ENCODE measurements around the gene PIP4K2B. TPM values are rescaled to one million over a fixed set of nuclear protein-coding genes. Genes with fewer than 3 reads are reported as not detected.

The PIP4K2B gene
- total and polyA plus RNA-seq, 9 of the 15 experiments (the other 6 are each of a cell fraction or from before 2014, with no cell fraction given) = 3.7 to 29.9 (median 23.0) TPM

GRCh38 chr17:38824899-38825761 lies 25.8 kb upstream of the PIP4K2B start, which contains the start of gene CWC25 (continued):
- TF ChIP-seq MLLT1 (IDR thresholded peaks at IDR 0.05) (peak in 1 of 2 experiments; percentile 100; a peak in 2 of 4 replicates), PML (IDR thresholded peaks at IDR 0.05; ENCODE audit: low read length) (peak; percentile 83), E2F8 (IDR thresholded peaks at IDR 0.05; ENCODE audit: low read depth, partially characterized antibody) (peak; percentile 98), MAFF (IDR thresholded peaks at IDR 0.05; ENCODE audit: low read length) (peak; percentile 69), RFX1 (IDR thresholded peaks at IDR 0.05) (peak; percentile 95), TOE1 (IDR thresholded peaks at IDR 0.05; ENCODE audit: borderline replicate concordance) (peak; percentile 62; the same call in 1 of the 2 replicates), TOE1 (CRISPR knock-in tag; IDR thresholded peaks at IDR 0.05; ENCODE audit: borderline replicate concordance, low read depth) (0 out of 2 replicates have a peak, but pooled peaks have one; percentile 57), TFE3 (CRISPR knock-in tag; IDR thresholded peaks at IDR 0.05) (no peak), ZNF740 (CRISPR knock-in tag; IDR thresholded peaks at IDR 0.05) (peak; percentile 75), ZNF740 (tag; IDR thresholded peaks at IDR 0.05) (peak in 1 of 2 experiments; percentile 80; a peak in 2 of 4 replicates), SIN3B (IDR thresholded peaks at IDR 0.05; ENCODE audit: low read depth) (peak; percentile 98), CXXC5 (CRISPR knock-in tag; IDR thresholded peaks at IDR 0.05) (peak; percentile 70), ZBTB17 (CRISPR knock-in tag; IDR thresholded peaks at IDR 0.05) (0 out of 2 replicates have a peak, but pooled peaks have one; percentile 26), EGR1 (conservative IDR thresholded peaks at IDR 0.05) (peak; percentile 70), ZMIZ1 (IDR thresholded peaks at IDR 0.05; ENCODE audit: low read depth in 2 of 2, low read length in 2 of 2) (peak in 1 of 2 experiments; percentile 60; a peak in 1 of 4 replicates), HDAC1 (IDR thresholded peaks at IDR 0.05) (peak in 1 of 2 experiments; percentile 93; a peak in 2 of 4 replicates)
